ENCODE data around the gene NOLC1. TPM values are rescaled to one million over a fixed set of nuclear protein-coding genes. Genes with fewer than 3 reads are reported as not detected.
A peak's percentile ranks its signal among the peaks of the same experiment; 100 is the strongest.
"Not testable (repeated sequence)": the region's sequence is repeated elsewhere in the genome, so short reads cannot be mapped to it uniquely, and the experiment has no call there.

NOLC1 gene
- total RNA-seq, 1 donor from 2014 or later, result 25.8 TPM

- no peak for ATAC-seq
- DNase-seq (ENCODE audit: missing footprints), result no peak
- intact Hi-C loops (cut with DNase I), result no loop called here
These were observed 36.2 kb downstream of the NOLC1 start for GRCh38 chr10:102188298-102188940.

DNA sequence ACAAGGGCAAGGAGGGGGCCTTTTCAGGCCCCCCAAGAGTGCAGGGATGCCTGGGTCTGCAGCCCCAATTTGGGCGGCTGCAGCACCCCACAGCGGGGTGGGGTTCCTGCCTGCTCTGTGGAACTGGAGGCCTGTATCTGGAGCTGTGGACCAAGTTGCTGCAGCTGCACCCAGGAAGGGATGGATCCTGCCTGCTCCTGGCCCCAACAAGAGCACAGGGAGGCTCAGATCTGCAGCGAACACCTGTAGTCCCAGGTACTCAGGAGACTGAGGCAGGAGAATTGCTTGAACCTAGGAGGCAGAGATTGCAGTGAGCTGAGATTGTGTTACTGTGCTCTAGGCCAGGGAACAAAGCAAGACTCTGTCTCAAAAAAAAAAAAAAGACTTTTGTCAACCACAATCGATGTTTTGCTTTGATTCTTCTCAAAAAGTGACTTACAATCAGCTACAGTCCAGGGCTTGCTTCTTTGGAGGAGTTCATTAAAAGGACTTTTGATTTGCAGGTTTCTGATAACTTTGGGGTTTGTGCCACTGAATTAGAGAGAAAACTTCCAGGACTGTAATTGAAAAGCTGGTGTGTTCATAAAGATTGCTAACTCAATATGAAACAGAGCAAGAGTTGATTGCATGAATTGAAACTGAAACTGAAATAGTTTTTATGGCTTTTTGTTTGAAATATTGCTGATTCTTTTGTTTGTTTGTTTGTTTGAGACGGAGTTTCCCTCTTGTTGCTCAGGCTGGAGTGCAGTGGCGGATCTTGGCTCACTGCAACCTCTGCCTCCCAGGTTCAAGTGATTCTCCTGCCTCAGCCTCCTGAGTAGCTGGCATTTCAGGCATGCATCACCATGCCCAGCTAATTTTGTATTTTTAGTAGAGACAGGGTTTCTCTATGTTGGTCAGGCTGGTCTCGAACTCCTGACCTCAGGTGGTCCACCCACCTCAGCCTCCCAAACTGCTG is 37.0 kb downstream of the NOLC1 start:
- DNase-seq (ENCODE audit: missing footprints); intact Hi-C loops (cut with DNase I); ATAC-seq: not testable (repeated sequence)

DNA sequence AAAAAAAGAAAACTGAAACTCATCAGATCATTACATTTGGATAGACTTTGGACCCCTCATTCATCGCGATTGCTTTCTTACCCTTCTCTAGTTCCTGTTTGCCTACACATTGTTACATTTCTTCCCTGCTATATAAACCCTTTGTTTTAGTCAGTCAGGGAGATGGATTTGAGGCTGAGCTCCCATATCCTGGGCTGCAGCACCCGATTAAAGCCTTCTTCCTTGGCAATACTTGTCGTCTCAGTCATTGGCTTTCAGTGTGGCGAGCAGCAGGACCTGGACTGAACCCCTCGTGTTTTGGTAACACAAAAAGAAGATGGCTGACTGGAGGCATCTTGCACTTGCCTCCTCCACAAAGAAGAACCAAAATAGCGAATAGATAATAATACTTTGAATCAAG is 39.8 kb downstream of the NOLC1 start:
- DNase-seq (ENCODE audit: missing footprints) (no peak), ATAC-seq (no peak)
- intact Hi-C loops (cut with DNase I), result no loop called here

GRCh38 chr10:102195296-102195870 is 43.2 kb downstream of the NOLC1 start:
- DNase-seq (ENCODE audit: missing footprints), result no peak
- intact Hi-C loops (cut with DNase I), result no loop called here
- ATAC-seq, result no peak

- ATAC-seq, result no peak
- intact Hi-C loops (cut with DNase I), result no loop called here
- DNase-seq (ENCODE audit: missing footprints), result no peak
These were observed 44.7 kb downstream of the NOLC1 start for GRCh38 chr10:102196893-102197292.

DNA sequence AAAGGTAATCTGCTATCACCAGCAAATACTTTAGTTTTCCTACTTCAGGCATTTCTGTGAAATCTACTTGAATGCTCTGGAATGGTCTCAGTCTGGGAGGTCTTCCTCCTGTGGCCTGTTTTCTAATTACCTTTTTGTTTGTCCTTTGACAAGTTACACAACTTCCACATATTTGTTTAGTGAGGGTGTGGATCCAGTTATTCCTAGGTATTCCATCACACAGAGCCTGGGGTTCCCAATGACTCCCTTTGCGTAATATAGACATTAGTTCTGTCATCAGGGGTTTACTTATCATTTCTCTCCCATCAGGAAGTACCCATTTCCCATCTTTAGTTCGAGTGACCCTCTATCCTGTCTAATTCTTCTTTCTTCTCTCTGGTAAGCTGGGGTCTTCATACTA is 45.8 kb downstream of the NOLC1 start:
- DNase-seq (ENCODE audit: missing footprints), result no peak
- intact Hi-C loops (cut with DNase I), result no loop called here
- ATAC-seq, result no peak

- intact Hi-C loops (cut with DNase I), result no loop called here
These were observed 48.8 kb downstream of the NOLC1 start for GRCh38 chr10:102200751-102201640.

GRCh38 chr10:102202386-102202785 is 50.2 kb downstream of the NOLC1 start:
- intact Hi-C loops (cut with DNase I), result no loop called here
- DNase-seq (ENCODE audit: missing footprints), result no peak
- ATAC-seq, result no peak

More at GRCh38 chr10:102200751-102201640, 48.8 kb downstream of the NOLC1 start:
- ATAC-seq, result no peak
- no peak for DNase-seq (ENCODE audit: missing footprints)

DNA sequence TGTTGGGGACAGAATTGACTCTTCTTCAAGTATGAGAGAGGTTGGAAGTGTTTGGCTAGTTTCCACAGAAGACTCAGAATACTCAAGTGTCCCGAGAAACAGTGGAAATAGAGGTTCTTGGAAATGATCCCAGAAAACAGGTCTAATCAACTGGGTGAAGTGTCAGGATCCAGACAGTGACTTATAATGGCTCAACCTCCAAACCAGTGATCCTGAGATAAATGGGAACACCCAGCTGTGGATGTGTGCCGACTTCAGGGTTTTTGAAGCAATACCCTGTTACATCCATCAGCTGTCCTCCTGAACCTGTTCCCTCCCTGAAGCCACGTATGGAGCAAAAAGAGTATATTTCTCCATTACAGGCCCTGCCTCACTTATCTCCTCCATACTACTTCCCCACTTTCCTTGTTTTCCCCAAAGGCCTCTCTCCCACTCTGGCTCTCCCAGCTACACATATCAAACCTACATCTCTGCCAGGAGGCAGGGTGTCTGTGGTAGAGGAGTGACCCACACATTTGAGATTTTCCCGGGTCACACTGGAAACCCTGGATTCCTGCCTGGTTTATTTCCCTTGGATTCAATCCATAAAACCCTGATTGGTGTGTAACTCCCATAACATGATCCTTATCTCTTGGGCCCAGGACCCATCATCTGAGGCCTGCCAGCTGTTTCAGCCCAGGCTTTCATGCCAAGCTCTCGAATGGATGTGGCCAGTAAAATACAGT is 56.3 kb downstream of the NOLC1 start:
- DNase-seq (ENCODE audit: missing footprints), result no peak
- ATAC-seq, result peak; percentile 42
- intact Hi-C loops (cut with DNase I), result no loop called here

GRCh38 chr10:102211615-102212299 is 59.6 kb downstream of the NOLC1 start:
- intact Hi-C loops (cut with DNase I), result no loop called here
- DNase-seq (ENCODE audit: missing footprints) (no peak), ATAC-seq (no peak)

Other genes starting within 250 kb of the NOLC1 start
- 51.9 TPM for gene ARMH3, start 96.2 kb upstream of the NOLC1 start, total RNA-seq
- gene HPS6, start 87.0 kb upstream of the NOLC1 start, total RNA-seq, result 11.0 TPM
- 56.5 TPM for gene LDB1, start 32.0 kb upstream of the NOLC1 start, total RNA-seq
- 14.3 TPM for gene PPRC1, start 19.3 kb upstream of the NOLC1 start, total RNA-seq
- not detected for gene ELOVL3, start 73.9 kb downstream of the NOLC1 start, total RNA-seq
- 1.8 TPM for gene PITX3, start 89.1 kb downstream of the NOLC1 start, total RNA-seq
- 44.0 TPM for gene GBF1, start 93.1 kb downstream of the NOLC1 start, total RNA-seq
- gene NFKB2, start 243.3 kb downstream of the NOLC1 start, total RNA-seq, result 15.1 TPM

All from Right ventricle myocardium inferior (tissue), 1 donor.